GM13977 (cell line): ENCODE data around the gene PTGS1.

Experiments
- DNase-seq: peaks from one replicate; pipeline ENCODE4 v3.0.0; 2012; ENCODE audit warnings: low spot score
- in situ Hi-C: fragments of 300-500 bp; cut with MboI; formaldehyde crosslinking; loops from one replicate; pipeline ENCODE4 v1.12.0; 2022; ENCODE audit warnings: low sequenced_read_pairs, low pct_unique_long_range_greater_than_20kb, mixed read lengths, inconsistent platforms; ENCODE audit not compliant: unreplicated experiment
- TF ChIP-seq, protein P1 (sequence below): IDR thresholded peaks from 2 replicates; pipeline ENCODE4 v1.5.1; 2012; ENCODE audit warnings: mild to moderate bottlenecking, control low read depth; ENCODE audit not compliant: insufficient read depth; ENCODE audit errors: extremely low read depth, missing control alignments

The PTGS1 gene

DNA sequence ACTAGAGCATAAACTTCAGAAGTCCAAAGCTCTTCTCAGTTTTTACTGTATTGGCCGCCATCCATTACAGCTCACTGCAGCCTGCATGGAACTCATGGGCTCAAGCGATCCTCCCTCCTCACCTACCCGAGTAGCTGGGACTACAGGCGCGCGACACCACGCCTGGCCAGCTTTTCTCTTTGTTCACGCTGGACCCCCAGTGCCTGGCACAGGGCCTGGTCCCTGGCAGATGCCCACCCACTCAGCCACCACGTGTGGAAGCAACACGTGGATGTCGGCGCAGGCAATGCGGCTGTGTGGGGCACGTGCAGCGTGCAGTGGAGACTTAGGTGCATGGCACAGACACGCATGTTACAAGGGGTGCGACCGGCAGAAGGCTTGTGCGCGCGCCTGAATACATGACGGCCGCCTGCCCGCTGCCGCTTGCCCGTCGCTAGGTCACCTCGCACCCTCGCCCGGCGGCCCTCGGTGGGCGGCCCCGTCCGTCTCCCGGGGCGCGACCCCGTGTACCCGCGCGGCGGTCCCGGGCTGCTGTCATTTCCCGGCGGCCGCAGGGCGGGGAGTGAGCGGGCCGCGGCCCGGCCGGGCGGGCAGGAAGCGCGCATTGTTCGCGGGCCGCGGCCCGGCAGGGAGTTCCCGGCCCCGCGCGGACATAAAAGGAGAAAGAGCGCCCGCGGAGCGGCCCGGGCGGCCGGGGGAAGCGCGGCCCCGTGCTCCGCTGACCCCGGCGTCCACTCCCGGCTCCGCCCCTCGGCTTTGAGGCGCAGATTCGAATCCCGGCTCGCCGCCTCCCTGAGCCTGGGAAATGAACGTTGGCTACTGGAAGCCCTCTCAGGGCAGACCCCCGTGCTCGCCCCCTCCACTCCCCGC is 24.1 kb upstream of the PTGS1 start:
- DNase-seq = no peak
- in situ Hi-C loops = no loop called here
- TF ChIP-seq, protein P1, sequence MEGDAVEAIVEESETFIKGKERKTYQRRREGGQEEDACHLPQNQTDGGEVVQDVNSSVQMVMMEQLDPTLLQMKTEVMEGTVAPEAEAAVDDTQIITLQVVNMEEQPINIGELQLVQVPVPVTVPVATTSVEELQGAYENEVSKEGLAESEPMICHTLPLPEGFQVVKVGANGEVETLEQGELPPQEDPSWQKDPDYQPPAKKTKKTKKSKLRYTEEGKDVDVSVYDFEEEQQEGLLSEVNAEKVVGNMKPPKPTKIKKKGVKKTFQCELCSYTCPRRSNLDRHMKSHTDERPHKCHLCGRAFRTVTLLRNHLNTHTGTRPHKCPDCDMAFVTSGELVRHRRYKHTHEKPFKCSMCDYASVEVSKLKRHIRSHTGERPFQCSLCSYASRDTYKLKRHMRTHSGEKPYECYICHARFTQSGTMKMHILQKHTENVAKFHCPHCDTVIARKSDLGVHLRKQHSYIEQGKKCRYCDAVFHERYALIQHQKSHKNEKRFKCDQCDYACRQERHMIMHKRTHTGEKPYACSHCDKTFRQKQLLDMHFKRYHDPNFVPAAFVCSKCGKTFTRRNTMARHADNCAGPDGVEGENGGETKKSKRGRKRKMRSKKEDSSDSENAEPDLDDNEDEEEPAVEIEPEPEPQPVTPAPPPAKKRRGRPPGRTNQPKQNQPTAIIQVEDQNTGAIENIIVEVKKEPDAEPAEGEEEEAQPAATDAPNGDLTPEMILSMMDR = no peak

DNA sequence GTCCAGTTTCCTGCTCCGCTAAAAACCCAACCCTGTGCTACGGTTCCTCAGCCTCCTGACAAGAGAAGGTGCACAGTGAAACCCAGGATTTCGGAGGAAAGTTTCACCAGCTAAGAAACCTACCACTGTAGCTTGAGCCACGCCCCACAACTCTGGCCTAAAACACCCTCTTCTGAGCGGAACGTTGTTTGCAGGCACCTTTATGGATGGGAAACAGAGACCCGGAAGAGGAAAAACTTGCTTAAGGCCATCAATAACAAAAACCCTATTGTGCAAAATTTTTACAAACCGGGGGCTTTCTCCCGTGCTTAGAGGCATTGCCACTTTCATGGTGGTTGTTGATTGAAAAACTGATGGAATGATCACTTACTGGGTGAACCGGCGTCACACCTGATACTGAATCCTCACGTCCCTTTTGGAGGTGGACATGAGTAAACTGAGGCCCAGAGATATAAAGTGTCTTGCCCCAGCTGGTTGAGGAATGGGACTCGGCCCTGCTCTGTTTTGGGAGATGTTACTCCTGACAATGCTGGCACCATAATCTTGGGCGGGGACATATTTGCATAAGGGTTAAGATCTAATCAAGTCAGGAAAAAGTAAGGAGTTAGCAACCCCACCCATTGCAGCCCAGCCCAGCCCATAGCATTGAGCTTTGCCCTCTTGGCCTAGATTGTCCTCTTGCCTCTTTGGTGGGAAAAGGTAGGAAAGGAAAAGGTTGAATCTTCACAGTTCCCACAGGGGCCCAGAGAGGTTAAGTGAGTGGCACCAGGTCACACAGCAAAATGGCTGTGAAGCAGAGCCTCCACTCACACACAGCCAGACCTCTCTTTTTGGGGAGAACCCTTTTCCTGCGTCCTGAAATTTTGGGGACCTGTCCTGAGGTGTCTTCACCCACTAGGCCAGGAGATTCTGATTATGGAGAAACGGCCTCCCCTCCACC is 23.2 kb upstream of the PTGS1 start:
- DNase-seq = no peak
- in situ Hi-C loops = no loop called here
- TF ChIP-seq, protein P1 = no peak

DNA sequence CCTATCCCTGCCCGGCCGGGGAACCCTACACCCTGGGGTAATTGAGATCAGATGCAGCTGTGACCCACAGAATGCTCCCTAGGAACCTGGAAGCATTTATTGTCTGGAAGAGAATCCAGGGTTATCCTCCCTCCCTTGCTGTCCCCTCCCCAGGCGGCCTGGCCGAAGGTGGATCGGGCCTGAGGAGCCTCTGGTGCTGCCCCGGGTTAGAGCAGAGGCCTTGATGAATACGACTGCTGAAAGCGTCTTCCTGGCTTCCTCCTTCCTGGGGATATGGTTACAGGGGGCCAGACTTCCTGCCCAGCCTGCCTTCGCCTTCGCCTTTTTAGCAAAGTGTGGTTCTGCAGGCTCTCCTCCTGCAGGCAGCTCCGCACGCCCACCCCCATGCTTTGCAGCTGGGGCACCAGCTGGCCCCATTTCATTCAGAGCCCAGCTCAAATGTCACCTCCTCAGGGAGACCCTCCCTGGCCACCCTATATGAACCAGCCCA is 22.5 kb upstream of the PTGS1 start:
- TF ChIP-seq, protein P1 = no peak
- DNase-seq = no peak
- in situ Hi-C loops = no loop called here

DNA sequence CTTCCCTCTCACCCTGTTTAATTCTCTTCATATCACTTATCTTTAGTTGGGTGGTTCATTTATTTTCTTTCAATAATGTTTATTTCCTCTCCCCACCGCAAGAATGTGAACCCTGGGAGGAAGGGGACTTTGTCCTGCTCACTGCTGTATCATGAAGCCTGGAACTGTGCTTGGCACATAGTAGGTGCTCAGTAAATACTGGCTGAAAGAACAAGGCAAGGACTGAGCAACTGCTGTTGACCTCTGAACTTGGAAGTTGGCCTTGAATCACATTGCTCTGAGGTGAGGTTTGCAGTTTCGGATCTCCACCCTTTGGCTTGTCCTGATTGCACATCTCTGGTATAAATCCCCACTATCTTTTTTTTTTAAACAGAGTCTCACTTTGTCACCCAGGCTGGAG is 22.0 kb upstream of the PTGS1 start:
- in situ Hi-C loops = no loop called here
- no peak for DNase-seq
- TF ChIP-seq, protein P1 = no peak

DNA sequence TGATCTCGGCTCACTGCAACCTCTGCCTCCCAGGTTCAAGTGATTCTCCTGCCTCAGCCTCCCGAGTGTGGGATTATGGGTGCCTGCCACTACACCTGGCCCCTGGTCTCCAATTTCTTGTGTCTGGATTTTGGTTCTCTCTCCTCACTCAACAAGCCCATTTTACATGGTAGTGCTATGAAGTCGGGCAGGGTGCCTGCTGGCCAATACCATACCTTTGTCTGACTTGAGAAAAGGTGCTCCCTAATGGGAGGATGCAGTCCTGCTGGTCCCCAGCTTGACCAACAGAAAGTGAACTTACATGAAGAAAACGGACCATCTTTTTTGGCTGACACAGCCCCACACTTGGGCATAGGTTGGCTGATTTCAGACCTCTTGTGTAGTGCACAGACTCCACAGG is 21.6 kb upstream of the PTGS1 start:
- no peak for DNase-seq
- TF ChIP-seq, protein P1 = no peak
- in situ Hi-C loops = no loop called here

DNA sequence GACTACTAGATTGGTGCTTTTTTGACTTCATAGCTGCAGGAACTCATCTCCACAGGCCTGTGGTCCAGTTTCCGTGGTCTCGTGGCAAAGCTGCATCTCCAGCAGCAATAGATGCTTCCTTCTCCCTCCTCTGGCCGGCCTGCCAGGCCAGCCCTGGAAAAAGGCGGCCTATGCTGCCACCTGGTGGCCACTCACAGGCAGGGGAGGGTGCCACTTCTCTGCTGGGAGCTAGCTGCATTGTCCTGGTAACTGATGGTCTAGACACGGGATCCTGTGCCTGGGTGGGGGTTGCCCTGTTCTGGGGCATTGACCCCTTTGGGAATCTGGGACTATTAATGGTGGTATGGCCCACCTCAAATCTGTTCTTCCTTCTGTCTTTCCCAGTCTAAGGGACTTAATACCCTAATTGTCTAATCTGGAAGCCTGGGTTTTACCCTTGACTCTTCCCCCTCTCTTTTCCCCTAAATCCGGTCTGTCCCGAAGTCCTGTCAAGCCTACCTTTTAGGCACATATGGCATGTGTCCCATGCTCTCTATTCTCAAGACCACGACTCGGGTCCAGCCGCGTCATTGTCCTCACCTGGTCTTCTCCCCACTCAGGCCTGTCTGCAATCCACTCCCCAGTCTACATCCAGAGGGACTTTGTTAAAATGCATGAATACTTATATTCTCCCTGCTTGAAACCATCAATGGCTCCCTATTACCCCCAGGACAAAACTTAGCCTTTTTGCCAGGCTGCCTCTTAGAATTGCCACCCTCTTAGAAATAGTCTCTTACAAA is 20.1 kb upstream of the PTGS1 start:
- in situ Hi-C loops = loop anchor here (10.0 kb wide), 1 partner anchor 226 kb away; no protein-coding TSS in a partner anchor
- DNase-seq = peak; percentile 86
- TF ChIP-seq, protein P1 = peak; percentile 97
